GM13977 (cell line): ENCODE data around the gene TIPRL.

Experiments
- DNase-seq: peaks from one replicate; pipeline ENCODE4 v3.0.0; 2012; ENCODE audit warnings: low spot score
- CTCF ChIP-seq: IDR thresholded peaks from 2 replicates; pipeline ENCODE4 v1.5.1; 2012; ENCODE audit warnings: mild to moderate bottlenecking, control low read depth; ENCODE audit not compliant: insufficient read depth; ENCODE audit errors: extremely low read depth, missing control alignments
- in situ Hi-C: fragments of 300-500 bp; cut with MboI; formaldehyde crosslinking; loops from one replicate; pipeline ENCODE4 v1.12.0; 2022; ENCODE audit warnings: low sequenced_read_pairs, low pct_unique_long_range_greater_than_20kb, mixed read lengths, inconsistent platforms; ENCODE audit not compliant: unreplicated experiment

The TIPRL gene

DNA sequence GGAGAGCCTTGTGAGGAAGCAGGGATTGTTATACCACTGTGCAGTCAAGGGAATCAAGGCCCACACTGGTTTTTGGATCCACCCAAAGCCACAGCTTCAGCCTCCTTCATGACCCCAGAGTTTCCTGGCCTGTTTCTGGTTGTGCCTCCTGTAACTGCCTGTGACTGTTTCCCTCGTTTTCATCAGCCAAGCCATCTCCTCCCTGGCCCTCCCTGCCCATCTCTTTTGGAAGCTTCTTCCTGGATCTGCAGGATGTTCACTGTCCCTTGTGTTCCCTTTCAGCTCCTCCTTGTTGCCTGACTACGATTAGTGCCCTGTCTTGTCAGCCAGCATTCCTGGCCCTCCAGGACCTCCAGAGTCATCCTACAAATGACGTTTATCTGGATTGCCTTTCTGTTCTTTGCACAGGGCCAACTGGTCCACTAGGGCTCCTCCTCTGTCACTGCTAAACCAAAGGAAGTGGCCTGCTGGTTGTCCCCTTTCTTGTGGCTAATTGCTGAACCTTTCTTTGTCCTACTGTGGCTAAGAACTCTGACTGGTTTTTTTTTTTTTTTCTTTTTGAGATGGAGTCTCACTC, 65.0 kb downstream of the TIPRL start:
- in situ Hi-C loops, result no loop called here
- no peak for TF ChIP-seq CTCF
- DNase-seq, result no peak

DNA sequence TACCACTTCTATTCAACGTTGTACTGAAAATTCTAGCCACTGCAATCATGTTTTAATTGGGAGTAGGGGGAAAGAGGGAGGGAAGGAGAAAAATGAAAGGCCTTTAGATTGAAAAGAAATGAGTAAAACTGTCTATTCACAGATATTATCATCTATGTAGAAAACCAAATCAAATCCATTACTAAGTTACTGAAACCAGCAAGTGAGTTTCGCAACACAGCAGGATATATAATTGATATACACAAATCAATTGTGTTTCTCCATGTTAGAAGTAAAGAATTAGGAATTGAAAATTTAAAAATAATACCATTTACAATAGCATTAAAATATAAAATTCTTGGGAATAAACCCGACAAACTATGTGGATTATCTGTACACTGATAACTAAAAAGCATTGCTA, 66.3 kb downstream of the TIPRL start:
- in situ Hi-C loops, result no loop called here

DNA sequence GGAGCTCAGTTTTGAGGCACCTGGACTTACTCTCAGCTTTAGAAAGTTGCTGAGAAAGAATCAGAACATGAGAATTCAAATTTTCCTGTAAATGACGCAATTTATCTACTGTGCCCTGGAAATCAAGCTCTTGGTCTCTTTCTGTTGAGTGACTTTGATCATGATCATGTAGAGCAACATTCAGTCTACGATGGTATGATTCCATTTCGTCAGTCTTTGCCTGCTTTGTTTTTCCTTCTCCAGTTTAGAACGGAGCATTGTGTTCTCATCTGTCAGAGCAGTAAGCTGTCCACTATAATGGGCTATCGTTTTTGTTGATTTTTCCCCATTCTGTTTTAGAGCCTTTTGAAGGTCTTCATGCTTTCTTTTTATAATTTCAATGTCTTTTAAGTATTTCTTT, 67.7 kb downstream of the TIPRL start:
- in situ Hi-C loops, result no loop called here
- TF ChIP-seq CTCF, result no peak

More for the DNA sequence above, 66.3 kb downstream of the TIPRL start:
- TF ChIP-seq CTCF, result no peak
- DNase-seq, result no peak

More for the DNA sequence above, 67.7 kb downstream of the TIPRL start:
- no peak for DNase-seq
